Body of pancreas (tissue), 4 donors: ENCODE data around the gene GAGE10.

Source experiments
- POLR2A ChIP-seq, 3 donors: fragments of 450-650 bp; IDR thresholded peaks; one replicate each; pipeline ENCODE4 v1.6.1; 2016; ENCODE audit warnings: antibody characterized with exemption in 3 of 3, mild to moderate bottlenecking in 2 of 3
- TF ChIP-seq, protein P1 (sequence below), 7 experiments: fragments of 450-650 bp in 4 of 7; fragments of 200-600 bp in 3 of 7; sonication (generic) in 3 of 7; IDR thresholded peaks; one replicate each; pipeline ENCODE4 v1.5.1; 2016 to 2019; ENCODE audit warnings: antibody characterized with exemption in 7 of 7

DNA sequence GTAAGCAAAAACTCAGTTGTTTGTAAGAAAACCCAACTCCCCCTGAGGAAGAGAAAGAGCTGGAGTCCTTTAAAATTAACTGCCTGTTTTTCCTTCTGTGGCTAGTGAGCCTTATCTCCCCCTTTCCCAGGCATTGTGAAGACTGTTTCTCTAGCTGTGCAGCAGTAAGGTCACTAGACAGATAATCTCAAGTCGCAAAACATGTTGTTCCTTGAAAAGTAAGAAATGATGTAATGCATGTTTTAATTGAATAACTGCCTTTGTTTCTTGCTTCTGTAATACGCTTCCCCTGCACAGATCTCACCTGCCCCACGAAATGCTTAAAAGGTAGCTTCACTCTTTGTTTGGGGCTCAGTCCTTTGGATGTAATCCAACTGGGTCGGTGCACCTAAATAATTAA is 12.6 kb downstream of the GAGE10 start:
- TF ChIP-seq POLR2A (IDR thresholded peaks at IDR 0.05), result no peak
- TF ChIP-seq, protein P1, sequence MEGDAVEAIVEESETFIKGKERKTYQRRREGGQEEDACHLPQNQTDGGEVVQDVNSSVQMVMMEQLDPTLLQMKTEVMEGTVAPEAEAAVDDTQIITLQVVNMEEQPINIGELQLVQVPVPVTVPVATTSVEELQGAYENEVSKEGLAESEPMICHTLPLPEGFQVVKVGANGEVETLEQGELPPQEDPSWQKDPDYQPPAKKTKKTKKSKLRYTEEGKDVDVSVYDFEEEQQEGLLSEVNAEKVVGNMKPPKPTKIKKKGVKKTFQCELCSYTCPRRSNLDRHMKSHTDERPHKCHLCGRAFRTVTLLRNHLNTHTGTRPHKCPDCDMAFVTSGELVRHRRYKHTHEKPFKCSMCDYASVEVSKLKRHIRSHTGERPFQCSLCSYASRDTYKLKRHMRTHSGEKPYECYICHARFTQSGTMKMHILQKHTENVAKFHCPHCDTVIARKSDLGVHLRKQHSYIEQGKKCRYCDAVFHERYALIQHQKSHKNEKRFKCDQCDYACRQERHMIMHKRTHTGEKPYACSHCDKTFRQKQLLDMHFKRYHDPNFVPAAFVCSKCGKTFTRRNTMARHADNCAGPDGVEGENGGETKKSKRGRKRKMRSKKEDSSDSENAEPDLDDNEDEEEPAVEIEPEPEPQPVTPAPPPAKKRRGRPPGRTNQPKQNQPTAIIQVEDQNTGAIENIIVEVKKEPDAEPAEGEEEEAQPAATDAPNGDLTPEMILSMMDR (IDR thresholded peaks at IDR 0.05), result no peak
